GM03348 (cell line): ENCODE results near the gene PRKAG2.

Source experiments
- DNase-seq: peaks from one replicate; pipeline ENCODE4 v3.0.0; 2012; ENCODE audit warnings: low spot score

PRKAG2 gene

DNA sequence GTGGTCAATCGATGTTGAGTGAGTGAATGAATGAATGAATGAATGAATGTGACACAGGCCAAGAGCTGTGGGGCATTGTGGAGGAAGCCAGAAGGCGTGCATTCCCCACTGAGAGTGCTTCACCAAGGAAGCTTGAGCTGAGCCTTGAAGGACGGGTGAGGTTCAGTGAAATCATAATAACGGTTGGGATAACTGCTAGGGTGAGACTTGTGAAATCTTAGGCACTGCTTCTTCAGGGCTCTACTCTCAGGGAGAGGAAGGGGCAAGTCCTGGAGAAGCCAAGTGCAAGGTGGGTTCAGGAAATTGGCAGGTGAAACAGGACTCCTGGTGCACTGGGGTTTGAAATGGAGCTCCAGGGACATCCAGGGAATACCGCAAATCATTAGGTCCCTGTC, 23.7 kb upstream of the PRKAG2 start:
- DNase-seq = no peak

DNA sequence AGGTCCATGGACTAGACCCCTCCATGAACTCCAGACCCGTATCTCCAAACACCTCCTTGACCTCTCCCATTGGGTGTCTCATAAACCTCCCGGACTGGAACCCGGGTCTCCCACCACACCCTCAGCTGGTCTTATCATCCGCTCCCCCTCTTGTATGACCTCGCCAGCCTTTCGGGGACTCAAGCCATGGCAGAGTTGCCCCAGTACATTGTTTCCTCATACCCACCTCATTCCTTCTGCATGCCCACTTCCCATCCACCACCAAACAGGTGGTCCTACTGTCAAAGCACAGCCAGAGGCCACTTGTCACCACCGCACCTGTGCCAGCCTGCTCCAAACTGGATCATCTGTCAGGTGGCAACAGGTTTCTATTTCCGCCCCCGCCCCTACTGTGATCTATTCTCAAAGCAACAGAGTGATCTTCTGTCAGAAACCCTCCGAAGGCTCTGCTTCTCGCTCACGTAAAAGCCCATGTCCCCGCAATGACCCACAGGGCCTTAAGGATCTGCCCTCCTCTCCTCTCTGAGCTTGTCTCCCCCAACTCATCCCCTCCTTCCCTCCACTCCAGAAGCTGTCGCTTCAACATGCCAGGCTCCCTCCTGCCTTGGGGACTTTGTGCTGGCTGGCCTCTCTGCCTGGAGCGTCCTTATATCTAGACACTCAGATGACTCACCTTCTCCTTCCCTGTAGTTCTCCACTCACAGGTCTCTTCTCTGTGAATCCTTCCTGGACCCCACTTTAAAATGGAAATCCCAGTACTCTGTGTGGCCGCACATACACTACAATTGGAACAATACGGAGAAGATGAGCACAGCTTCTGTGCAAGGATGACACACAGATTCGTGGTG, 22.8 kb upstream of the PRKAG2 start:
- DNase-seq = no peak

DNA sequence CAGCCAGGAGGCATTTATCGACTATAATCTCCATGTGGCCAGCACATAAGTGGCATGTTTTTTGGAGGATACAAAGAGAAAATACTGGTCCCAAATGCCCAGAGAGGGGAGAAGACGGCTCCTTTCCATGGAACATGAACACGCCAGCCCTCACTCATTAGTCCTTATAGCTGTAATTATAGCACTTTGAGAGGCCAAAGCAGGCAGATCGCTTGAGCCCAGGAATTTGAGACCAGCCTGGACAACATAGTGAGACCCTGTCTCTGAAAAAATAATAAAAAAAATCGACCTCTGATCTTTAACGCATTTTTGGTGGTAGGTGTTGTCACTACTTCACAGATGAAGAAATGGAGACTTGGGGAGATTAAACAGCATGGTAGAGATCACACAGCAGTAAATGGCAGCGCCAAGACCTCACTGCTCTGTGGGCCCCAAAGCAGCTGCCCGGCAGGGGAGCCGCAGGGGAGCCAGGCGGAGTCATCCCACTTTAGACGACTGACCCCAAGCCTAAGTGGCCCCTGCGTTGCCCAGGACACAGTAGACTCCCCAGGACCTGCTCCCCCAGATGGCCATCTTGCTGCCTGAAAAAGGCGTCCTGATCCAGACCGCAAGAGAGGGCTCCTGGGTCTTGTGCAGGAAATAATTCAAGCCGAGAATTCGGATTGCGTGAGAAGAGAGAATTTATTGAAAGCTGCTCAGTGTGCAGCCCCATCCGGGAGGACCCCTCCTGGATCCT, 21.2 kb upstream of the PRKAG2 start:
- no peak for DNase-seq

DNA sequence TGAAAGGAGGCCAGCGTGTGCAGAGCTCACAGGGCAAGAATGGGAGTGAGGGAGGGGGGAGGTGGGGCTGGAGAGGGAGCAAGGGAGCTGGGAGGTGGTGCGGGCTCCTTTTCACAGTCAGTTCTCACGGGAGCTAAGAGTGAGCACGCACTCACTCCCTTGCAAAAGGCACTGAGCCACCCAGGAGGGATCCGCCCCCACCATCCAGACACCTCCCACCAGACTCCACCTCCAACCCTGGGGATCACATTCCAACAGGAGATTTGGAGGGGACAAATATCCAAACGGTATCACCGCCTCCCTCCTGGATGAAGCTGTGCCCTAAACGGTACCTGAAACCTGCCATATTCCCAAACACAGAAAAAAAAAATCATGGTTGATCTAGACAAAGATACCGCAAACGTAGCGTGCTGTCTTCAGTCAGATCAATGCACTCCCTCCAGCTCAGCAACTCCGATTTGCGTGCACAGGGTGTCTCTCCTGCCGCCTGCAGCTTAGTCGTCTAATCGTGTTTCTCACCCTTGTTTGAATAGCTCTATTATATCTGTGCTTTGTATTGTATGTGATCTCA, 20.3 kb upstream of the PRKAG2 start:
- DNase-seq = no peak

DNA sequence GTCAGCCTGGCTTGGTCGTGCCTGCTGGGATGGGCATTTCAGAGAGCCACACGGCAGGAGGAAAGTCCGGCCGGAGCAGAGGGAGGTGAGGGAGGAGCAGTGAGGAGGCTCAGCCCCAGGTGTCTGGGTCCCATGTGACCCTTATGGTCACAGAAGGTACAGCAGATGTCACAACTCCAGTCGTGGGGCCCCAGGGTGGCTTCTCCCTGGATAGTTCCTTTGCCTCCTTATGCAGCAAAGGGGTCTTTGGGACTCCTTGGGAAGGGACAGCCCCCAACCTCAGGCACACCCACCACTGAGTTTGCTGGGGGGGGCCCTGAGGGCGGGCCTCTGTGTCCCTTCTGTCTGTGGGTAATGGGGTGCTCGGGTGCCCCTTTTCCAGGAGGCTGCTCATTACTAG, 19.6 kb upstream of the PRKAG2 start:
- DNase-seq = no peak

DNA sequence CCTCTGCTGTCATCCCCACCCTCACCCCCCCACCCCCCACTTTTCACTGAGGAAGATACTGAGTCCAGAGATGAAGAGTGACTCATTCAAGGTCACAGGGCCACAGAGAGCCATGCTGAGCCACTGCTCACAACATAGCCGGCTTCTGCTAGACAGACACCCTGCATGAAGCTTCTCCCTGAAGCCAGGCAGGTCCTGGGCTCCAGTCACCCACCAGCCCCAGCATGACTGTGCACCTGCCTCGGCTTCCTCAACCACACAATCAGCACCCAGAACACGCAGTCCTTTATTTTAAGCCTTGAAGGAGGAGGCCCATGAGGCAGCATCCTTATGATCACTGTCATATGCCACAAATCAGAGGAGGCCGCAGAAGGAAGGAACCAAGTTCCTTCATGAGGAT, 19.2 kb upstream of the PRKAG2 start:
- DNase-seq = no peak

DNA sequence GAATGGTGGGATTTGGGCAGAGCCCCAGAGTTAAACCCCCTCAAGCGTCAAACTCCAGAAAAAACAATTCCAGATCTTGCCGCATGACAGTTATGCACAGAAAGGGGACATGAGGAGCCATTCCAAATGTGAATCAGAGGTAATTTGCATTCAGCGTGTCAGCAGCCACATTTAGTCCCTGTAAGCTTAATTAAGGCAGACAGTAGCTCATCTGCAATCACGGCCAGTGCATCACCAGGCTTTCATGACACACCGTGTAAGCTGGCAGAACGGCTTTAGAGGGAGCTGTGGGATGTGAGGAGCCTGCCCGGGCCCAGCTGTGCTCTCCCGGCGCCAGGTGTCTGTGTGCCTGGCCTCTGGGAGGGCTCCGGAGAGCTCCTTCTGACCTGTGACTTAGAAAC, 18.7 kb upstream of the PRKAG2 start:
- DNase-seq = no peak

DNA sequence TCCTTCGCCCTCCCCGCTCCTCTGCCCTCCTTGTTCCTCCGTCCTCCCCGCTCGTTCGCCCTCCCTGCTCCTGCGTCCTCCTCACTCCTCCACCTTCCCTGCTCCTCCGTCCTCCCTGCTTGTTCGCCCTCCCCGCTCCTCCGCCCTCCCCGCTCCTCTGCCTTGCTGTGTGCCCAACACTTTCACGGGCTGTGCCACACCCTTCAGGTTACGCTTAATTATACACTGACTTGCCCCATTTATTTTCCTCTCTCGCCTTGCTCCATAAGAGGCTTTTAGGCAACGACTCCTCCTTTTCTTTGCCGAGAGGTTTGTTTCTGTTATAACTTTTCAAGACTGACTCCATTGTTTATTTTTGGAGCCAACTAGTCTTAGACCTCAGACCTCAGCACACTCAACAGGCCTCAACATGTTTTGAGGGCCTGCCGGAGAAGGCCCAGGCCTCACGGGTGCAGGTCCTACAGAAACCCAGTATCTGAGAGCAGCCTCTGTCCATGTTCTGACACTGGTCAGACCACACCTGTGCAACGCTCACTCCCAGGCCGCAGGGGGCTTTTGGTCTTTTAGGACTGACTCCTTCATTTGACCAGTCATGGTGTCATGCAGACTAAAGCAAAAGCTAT, 18.2 kb upstream of the PRKAG2 start:
- DNase-seq = no peak

DNA sequence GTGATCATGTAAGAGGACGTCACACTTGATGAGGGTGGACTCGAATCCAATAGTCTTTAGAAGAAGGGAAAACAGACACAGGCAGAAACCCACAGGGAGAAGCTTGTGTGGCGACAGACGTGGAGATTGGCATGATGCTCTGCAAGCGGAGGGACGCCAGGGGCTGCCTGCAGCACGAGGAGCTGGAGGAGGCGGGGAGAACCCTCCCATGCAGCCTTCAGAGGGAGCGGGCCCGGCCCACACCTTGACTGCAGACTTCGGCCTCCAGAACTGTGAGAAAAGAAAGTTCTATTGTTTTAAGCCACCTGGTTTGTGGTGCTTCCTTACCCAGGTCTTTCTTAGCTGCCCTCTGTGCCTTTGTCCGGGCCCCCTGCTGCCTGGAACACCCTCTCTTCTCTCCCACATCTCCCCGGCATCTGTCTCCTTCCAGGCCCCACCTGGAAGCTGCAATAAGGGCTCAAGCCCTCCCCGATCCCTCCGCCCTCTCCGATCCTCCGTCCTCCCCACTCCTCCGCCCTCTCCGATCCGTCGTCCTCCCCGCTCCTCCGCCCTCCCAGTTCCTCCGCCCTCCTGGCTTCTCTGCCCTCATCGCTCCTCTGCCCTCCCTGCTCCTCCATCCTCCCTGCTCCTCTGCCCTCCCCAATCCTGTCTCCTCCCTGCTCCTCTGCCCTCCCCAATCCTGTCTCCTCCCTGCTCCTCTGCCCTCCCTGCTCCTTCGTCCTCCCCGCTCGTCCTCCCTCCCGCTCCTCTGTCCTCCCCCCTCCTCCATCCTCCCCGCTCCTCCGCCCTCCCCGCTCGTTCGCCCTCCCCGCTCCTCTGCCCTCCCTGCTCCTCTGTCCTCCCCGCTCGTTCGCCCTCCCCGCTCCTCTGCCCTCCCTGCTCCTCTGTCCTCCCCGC, 17.4 kb upstream of the PRKAG2 start:
- DNase-seq = no peak

DNA sequence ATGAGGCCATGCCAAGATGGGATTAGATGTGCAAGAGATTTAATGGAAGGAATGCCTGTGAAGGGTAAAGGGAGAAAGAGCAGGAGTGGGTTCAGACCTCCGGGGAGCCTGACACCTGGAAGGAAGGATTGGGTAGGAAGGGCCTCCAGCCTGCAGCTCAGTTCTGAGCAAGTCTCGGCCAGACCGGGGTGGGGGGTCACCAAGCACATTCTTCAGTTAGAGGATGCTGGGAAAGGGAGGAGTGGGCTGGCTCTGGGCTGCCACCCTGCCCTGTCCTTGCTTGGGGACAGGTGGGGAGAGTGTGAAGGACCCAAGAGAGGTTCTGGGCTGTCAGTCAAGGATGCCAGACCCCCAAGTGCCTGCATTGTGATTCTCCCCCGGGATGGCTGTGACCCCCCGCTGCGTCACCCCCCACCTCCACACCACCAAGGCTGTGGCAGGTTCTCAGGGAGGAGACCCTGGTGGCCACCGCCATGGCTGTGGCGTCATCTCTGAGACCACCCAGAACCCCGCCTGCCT, 16.5 kb upstream of the PRKAG2 start:
- no peak for DNase-seq

DNA sequence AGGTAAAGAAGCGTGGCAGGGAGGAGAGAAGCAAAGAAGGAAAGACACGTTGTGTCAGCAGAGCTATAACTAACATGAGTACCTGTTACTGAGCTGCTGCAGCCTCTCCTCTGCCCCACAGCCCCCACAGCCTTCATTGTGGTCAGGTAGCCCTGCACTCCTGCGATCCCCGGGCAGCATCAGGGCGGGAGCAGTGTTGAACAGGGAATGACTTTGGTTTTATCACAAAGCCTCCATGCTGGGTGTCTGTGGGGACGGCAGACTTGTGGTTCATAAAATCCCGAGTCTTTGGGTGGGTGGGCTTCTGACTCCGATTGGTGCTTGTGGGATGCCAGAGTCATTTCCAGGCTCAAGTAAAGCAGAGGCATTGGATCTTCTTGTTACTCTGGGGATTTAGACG, 14.8 kb upstream of the PRKAG2 start:
- DNase-seq = no peak

DNA sequence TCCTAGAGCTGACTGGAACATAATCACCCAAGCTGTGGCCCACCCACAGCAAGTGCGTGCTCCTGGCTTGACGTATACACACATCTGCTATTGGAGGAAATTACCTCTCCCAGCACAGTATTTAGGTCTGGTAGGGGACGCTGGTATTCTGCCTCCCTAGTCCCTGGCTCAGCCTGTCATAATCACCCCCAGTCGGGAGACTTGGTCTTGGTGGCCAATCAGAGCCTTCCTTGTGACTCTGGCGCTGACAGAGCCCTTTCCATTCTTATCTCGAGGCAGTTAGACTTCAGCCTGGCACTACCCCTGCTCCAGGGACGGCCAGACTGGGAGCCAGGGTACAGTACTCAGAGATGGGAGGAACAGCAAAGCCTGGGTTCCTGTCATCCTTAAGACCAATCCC, 14.3 kb upstream of the PRKAG2 start:
- DNase-seq = no peak

DNA sequence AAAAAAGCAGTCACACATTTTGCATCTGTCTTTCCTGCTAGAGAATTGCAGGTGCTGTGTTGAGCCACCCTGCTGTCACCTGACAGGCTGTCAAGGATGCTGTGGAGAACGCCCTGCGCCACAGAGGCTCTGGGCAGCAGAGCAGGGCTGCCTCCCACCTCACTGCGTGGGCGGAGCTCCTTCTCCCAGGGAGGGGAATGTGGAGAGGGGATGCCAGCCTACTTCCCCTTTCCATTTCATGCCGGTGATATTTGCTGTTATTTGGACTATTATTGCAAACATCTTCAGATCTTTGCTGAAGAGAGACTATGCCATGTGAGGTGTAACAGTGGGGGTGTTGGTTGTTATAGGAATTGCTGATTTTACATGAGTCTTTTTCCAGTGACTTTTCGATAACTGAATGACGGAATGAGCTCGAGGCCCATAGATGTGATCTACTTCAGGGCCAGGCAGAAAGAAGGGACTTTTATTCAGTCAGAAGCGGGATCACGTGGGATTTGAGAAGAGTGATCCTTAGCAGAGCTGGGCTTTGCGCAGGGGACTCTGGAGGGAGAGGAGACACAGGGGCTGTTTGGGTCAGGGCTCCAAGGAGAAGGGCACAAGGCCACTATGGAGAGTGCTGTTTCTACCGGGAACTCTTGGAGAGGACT, 13.6 kb upstream of the PRKAG2 start:
- DNase-seq = no peak

DNA sequence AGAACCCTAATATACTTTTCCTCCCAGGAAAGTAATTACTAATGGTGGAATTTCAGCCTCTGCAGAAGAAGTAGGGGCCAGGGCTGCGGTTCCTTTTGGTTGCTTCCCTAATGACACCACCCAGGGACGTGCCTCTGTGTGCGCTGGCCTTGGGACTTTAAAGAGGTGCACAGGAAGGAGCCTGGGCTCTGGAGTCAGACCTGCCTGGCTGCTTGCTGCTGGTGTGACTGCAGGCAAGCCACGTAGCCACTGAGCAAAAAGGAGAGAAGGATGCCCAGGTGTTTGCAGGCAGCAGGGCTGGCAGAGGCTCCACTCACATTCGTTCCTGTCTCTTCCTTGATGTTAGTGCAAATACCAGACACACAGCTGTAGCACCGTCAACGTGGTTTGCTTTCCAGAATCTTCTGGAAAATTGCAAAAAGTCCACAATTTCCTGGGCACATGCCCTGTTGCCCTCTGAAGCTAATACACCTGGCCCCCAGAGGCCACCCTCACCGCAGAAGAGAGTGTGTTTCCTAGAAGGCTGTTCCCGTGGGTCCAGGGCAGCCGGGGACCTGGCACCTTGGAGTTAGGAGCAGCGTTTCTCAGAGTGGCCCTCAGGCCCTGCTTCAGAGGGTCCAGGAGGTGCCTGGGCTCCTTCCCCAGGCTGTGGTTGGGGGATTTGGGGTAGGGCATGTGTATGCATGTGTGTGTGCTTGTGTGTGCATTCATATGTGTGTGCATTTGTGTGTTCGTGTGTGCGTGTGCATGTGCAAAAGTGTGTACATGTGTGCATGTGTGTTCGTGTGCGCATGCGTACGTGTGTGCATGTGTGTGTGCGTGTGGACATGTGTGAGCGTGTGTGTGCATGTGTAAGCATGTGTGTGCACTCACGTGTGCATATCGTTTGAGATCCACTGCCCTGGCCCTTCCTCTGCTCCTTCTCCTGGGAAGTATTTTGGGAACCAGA, 12.8 kb upstream of the PRKAG2 start:
- DNase-seq = no peak

DNA sequence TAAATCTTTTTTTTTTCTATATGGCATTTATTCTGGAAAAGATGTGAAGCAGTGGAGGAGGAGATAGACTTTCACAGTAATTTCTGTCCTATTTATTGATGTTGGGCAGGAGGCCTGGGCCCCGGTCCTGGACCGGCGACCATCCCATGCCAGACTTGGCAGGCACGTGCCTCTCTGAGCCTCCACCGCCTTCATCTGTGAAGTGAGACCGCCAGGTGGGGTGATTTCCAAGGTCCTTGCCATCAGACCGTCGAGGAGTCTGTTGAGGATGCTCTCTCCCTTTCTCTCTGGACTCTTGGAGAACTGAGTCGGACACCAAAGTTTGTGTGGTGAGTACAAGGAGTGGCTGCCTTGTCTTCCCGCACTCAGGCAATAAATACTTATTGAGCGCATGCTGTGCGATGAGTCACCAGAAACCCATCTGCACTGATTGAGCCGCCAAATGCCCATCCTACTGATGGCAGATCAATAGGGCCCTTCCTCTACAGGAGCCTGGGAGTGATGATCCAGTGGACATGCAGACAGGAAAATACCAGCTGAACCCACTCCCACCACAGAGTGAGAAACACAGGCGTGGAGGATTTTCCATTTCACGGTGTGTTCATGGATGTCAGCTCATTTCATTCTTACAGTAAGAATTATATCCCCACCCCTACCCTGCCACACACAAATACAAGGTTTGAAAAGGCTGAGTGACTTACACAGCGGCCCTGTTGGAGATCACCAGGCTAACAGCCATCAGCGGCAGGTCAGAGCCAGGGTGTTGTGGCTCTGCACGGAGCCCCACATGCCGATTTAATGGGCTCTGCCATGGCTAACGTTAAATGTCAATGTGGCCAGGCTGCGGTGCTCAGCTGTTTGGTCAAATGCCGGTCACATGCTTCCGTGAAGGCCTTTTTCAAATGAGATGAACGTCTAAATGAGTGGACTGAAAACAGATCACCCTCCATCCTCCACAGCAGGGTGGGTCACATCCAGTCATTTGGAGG, 11.5 kb upstream of the PRKAG2 start:
- DNase-seq = no peak

DNA sequence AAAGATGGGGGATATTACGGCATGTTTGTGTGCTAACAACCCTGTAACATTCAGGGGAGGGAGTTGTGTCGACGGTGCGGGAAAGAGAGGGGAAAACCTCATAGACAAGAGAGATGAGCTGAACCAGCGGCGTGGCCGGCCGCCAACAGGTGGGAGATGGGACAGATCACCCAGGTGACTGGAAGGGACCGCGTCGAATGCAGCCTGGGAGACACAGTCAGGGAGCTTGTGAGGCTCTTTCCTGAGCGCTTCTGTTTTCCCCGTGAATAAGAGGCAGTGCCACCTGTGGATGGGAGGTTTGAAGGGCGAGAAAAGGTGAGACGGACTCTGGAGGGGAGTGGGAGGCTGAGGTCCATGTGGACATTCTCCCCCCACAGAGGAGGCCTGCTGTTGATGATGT, 9.9 kb upstream of the PRKAG2 start:
- DNase-seq = no peak

DNA sequence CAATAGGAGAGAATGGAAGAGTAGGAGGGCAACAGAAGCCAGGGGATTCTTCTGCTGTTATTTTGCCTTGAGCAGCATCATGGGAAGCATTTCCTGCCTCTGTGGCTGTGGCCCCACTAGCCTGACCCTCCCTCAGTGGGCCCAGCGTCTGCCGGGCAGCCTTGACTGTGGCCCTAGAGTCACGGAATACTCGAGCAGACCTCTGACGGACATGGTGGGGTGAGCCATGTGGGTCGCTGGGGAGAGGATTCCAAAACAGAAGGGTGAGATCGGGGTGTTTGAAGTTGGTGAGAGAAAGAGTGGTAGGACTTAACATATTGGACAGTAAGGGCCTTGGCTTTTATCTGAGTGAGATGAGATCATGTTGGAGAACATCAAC, 8.3 kb upstream of the PRKAG2 start:
- DNase-seq = no peak

DNA sequence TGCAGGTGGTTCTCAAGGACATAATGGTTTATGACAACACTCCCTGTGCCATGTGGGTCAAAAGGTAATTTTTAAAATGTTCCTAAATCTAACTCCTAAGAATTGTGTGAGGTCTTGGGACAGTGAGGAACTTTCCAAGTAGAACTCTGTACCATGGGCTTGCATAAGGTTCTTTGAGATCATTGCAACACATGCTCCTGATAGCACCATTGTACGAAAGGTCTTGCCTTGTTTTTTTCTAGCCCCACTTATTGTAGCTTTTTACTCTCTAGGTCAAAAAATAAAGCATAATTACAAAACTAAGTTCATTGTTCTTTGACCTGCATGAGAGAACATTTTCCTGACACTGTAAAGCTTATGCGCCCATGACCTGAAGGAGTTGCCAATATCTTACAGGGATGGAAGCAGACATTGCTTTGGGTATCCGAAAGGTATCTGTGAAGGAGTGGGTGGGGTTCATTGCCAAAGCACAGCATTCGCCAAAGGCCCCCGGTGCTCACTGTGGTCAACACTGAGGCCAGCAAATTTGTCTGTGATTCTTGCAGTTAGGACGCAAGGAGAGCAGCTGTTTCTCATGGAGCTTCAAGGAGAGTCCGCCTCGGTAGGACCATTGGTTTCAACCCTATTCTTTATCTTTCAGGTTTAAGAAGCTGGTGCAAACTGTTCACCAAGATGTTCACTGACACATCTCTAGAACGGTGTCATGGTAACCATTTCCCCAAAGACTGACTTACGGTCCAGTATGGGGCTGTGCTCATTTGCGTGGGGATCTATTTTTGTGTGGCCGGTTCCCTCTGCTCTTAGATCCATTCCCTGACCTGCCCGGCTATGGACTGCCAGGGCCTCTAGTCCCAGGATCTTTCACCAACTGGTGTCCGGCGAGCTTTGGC, 7.6 kb upstream of the PRKAG2 start:
- no peak for DNase-seq
